ENCODE results near the gene LIPE.

GRCh38 chr19:42366673-42367072 is 60.5 kb downstream of the LIPE start:
- TF ChIP-seq CTCF (IDR thresholded peaks at IDR 0.05), result no peak
- no peak for TF ChIP-seq POLR2A (IDR thresholded peaks at IDR 0.05)

Measured in thyroid gland (tissue), 4 donors.